HEK293T (cell line): ENCODE data around the gene DYRK1B.

Experiments
- ELF4 ChIP-seq: fragments of 450-650 bp; IDR thresholded peaks from 2 replicates; pipeline ENCODE4 v1.6.1; 2017; ENCODE audit warnings: antibody characterized with exemption
- FOXM1 ChIP-seq: fragments of 450-650 bp; IDR thresholded peaks from 2 replicates; pipeline ENCODE4 v1.6.1; 2017; ENCODE audit warnings: mild to moderate bottlenecking, borderline replicate concordance
- SP1 ChIP-seq: fragments of 450-650 bp; IDR thresholded peaks from 2 replicates; pipeline ENCODE4 v1.6.1; 2017

DNA sequence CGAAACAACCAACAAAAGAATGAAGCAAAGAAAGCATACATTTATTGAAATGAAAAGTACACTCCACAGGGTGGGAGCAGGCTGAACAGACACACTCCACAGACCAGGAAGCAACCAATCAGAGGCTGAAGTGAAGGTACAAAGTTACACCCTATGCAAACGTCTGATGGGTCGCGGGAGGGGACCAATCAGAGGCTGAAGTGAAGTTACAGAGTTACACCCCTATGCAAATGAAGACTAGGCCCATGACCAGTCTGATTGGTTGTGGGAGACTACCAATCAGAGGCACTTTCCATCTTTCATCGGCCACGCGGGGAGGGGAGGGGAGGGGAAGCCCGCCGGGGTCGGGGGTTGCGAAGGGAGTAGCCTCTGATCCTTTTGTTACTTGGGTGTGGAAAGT lies 24.6 kb upstream of the DYRK1B start:
- TF ChIP-seq ELF4 (no peak), FOXM1 (no peak), SP1 (no peak)
